ENCODE results near the gene LYSMD4.

LYSMD4 gene

DNA sequence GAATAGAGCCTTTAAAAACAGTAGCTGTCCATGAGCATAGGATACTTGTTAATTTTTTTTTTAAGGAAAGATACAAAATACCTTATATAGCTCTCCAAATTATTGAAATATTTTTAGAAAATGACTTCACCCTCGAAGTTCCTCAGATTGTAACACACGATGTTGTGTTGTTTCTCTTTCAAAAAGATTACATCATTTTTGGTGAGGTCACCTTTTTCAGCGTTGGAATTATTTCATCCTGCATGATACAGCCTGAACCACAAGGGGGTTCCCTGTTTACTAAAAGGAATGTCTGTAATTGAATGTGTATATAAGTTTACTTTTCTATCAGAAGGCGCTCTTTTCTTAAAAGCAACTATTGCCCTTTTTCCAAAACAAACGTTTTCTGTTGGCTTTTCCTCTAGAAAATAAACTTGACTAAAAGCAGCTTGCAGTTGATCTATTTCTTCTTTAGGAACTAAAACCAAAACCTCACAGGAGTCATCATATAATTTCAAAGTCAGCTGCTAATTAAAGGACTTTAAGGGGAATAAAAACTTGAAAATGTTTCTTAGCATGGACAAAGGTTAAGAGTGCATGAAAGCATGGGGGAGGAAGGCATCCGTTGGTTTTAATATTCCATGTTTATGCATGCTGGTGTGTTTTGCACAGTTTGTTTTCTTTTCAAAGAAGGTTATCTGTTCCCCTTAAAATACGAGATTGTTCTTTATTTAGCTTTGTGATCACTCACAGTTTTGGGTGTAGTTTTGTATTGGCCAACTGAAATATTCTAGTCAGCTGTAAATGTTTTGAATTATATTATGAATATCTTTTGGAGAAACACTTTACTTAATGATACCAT, 29.4 kb downstream of the LYSMD4 start:
- DNase-seq = no peak

DNA sequence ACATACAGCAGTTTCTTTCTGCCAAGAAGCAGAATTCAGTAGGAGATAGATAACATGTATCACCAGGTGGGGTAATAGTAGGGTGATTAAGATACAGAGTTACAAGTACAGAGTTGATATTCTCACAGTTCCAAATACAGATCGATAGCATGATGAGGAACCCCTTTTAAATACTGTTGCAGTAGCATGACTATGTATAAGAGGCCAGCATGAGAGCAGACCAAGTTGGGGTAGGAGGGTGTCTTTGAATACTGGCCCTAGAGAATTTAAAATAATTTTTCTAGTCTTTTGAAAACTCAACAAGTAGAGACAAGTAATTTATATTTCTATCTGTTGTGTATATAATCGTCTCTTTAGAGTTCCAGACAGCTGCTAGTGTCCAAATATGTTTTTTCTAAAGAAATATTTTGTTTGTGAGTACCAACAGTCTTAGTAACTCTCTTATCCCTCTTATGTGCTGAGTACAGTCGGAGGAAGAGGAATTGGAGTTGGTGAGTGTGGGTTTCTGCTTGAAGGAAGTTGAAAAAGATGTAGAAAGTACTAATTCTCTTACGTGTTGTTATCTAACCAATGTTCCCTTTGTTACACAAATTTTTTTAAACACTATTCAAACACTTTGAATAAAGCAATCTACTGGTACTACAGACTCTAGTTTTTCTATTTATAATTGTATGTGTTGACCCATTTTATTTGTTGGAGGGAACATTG, 30.2 kb downstream of the LYSMD4 start:
- DNase-seq = no peak

DNA sequence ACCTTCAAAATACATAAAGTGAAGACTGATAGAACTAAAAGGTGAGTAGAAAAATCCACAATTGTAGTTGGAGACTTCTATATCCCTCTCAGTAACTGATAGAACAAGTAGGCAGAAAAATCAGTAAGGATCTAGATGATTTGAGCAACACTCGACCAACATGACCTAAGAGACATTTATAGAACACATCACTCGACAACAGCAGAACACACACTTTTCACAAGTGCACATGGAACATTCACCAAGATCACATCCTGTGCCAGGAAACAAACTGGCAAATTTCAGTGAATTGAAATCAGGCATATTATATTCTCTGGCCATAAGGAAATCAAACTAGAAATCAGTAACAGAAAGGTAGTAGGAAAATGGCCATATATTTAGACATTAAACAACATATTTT, 37.1 kb downstream of the LYSMD4 start:
- DNase-seq = no peak

DNA sequence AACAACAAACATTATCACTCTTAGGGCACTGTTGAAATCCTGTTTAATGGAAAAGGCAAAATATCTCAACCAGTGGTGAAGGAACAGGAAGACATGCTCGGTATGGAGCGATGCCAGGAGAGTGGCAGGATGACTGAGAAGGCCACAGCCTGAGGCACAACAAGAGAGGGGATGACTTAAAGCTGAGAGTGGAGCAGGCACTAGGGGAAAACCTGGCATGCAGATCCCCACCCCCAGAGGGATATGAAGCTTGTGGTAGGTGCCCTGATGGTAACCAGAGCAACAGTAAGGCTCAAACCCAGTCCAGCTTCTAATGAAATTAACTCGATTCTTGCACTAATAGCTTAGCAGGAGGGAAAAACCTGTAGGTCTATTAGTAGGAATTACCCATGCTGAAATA, 40.4 kb downstream of the LYSMD4 start:
- DNase-seq = no peak

DNA sequence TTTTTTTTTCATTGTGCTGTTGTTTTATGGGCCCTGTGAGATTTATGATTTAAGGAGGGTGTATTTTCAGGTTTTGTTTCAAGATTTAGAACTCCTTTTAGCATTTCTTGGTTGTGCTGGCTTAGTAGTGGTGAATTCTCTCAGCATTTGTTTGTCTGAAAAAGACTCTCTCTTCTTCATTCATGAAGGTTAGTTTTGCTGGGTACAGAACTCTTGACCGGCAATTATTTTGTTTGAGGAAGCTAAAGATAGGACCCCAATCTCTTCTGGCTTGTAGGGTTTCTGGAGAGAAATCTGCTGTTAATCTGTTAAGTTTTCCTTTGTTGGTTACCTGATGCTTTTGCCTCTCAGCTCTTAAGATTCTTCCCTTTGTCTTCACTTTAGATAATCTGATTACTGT, 46.9 kb downstream of the LYSMD4 start:
- DNase-seq = no peak

DNA sequence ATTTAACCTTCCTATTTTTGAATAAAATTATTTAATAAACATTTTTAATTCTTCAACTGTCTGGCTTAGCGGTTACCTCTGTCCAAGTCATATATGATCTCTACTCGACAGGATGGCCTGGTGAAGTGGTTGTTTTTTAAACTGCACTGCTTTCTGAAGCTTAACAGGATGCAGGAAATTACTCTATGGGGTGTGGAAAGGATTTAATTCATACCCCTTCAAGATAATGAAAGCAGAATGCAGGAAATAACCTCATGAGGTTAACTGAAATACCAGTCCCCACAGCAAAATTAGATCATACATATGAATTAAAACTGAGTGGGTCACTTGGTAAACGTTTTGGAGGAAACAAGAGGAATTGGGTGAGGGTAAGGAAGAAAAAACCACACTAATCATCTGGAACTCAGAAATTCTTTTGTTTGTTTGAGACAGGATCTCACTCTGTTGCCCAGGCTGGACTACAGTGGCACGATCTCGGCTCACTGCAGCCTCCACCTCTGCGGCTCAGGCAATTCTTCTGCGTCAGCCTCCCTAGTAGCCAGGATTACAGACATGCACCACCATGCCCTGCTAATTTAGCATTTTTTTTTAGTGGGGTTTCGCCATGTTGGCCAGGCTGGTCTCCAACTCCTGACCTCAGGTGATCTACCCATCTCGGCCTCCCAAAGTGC, 50.1 kb downstream of the LYSMD4 start:
- no peak for DNase-seq

DNA sequence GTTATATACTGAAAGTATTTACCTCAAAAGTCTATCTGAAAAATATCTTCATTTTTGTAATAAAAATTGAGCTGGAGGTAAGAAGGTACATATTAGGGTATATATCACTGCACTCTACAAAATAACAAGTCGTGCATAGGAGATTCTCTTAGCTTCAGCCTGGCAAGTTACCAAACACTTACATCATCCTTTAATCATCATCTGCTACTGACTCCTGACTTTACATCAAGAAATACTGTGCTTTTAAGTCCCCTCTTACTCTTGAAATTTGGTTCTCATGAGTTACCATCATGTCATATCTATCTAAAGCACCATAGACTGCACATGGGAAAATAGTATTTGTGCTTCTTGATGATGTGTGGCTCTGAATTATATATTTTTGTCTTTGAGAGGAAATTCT, 50.8 kb downstream of the LYSMD4 start:
- DNase-seq = no peak

DNA sequence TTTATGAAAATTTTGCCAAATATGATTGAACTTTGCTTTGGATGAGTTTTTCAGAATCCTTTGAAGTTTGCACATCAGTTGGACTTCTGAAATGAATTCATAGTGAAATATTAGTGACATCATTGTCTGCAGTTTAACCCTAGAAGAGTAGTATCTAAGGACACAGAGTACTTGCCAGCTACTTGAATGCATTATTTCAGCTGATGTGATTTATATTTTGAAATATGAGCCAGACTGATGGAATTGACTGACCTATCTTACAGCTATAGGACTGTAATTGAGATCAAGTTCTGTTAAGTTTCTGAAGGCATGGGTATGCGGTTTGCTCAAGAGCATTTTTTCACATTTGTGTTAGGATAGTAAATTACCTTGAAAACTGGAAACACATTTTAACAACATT, 51.2 kb downstream of the LYSMD4 start:
- DNase-seq = no peak

DNA sequence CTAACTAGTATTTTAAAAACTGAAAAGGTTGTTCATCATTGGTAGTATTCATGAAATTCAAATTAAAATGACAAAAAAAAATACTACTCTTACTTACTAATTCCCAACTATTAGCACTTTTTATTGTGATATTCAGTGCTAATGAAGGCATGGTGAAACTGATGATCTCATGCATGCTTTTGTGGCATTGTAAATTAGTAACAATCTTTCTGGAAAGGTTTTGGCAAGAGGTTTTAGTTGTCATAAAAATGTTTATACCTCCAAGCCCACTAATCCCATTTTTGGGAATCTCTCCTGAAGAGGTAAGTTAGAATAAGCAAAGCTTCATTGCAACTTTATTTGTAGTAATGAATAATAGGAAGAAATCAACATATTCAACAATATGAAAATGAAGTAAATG, 53.0 kb downstream of the LYSMD4 start:
- DNase-seq = no peak

DNA sequence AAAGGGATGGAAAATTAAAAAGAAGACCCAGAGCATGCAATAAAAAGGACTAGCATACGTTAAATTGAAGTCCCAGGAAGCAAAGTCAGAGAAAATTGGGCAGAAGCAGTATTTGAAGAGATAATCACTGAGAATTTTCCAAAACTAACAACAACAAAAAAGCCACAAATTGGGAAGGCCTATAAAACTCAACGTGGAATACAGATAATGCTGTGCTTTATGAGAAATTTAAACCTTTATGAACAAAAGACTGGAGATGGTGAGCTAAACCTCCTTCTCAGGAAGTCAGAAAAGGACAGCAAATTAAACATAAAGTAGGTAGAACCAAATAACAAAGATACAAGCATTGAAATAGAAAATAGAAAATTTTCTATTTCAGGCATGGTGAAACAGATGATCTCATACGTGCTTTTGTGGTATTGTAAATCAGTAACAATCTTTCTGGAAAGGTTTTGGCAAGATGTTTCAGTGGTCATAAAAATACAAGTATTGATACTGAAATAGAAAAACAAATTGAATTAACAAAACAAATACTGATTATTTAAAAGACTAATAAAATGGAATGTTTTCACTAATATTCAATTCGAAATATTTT, 55.6 kb downstream of the LYSMD4 start:
- DNase-seq = no peak
